Liver (tissue), 9 donors: ENCODE measurements around the gene MED15. TPM values are rescaled to one million over a fixed set of nuclear protein-coding genes. Genes with fewer than 3 reads are reported as not detected.

Source experiments
- DNase-seq: peaks from one replicate; pipeline ENCODE4 v3.0.0-alpha.2; 2017; ENCODE audit warnings: low spot score
- H3K27ac ChIP-seq, 2 donors: one replicate each; pipeline ENCODE4 v1.7.0; 2013; ENCODE audit warnings: inconsistent platforms in 2 of 2, low read length in 2 of 2, control low read depth in 1 of 2, low read depth in 1 of 2, mild to moderate bottlenecking in 1 of 2
- H3K27me3 ChIP-seq, 4 donors: one replicate each; pipeline versions ENCODE4 v1.6.1 to v1.7.0; 2013; ENCODE audit warnings: low read length in 3 of 4, inconsistent platforms in 1 of 4, mild to moderate bottlenecking in 1 of 4, moderate library complexity in 1 of 4; ENCODE audit not compliant: control insufficient read depth in 4 of 4, insufficient read depth in 4 of 4
- H3K36me3 ChIP-seq, 4 donors: one replicate each; pipeline versions ENCODE4 v1.6.1 to v1.7.0; 2013; ENCODE audit warnings: low read length in 3 of 4, mild to moderate bottlenecking in 3 of 4, low read depth in 1 of 4, moderate library complexity in 1 of 4; ENCODE audit not compliant: control insufficient read depth in 4 of 4, insufficient read depth in 3 of 4
- H3K4me1 ChIP-seq, 4 donors: one replicate each; pipeline versions ENCODE4 v1.6.1 to v1.7.0; 2013; ENCODE audit warnings: low read length in 3 of 4, mild to moderate bottlenecking in 3 of 4, moderate library complexity in 1 of 4; ENCODE audit not compliant: control insufficient read depth in 4 of 4, insufficient read depth in 4 of 4
- H3K4me3 ChIP-seq, 3 donors: one replicate each; pipeline versions ENCODE4 v1.6.1 to v1.7.0; 2013; ENCODE audit warnings: low read length in 3 of 3, control low read depth in 1 of 3, low read depth in 1 of 3, mild to moderate bottlenecking in 1 of 3
- H3K9ac ChIP-seq, 2 donors: one replicate each; pipeline ENCODE4 v1.7.0; 2013; ENCODE audit warnings: low read length in 2 of 2, mild to moderate bottlenecking in 2 of 2, moderate library complexity in 2 of 2, control low read depth in 1 of 2, low read depth in 1 of 2
- H3K9me3 ChIP-seq, 4 donors: one replicate each; pipeline versions ENCODE4 v1.6.1 to v1.7.0; 2013; ENCODE audit warnings: low read length in 3 of 4; ENCODE audit not compliant: control insufficient read depth in 4 of 4
- EGR1 ChIP-seq, 2 donors: IDR thresholded peaks; 2 replicates each; pipeline ENCODE4 v1.6.1; 2016 to 2018; ENCODE audit warnings: antibody characterized with exemption in 2 of 2, low read depth in 2 of 2
- FOXA1 ChIP-seq: IDR thresholded peaks from 2 replicates; pipeline ENCODE4 v1.6.1; 2016; ENCODE audit warnings: antibody characterized with exemption
- FOXA2 ChIP-seq: IDR thresholded peaks from 2 replicates; pipeline ENCODE4 v1.6.1; 2016; ENCODE audit warnings: antibody characterized with exemption
- GABPA ChIP-seq, 2 donors: IDR thresholded peaks in 1 of 2; conservative IDR thresholded peaks in 1 of 2; 2 replicates each; pipeline ENCODE4 v1.6.1; 2016; ENCODE audit warnings: antibody characterized with exemption in 2 of 2, mild to moderate bottlenecking in 1 of 2, moderate library complexity in 1 of 2
- HNF4A ChIP-seq, 2 donors: conservative IDR thresholded peaks; 2 replicates each; pipeline ENCODE4 v1.6.1; 2016; ENCODE audit warnings: antibody characterized with exemption in 2 of 2, mild to moderate bottlenecking in 2 of 2
- HNF4G ChIP-seq: IDR thresholded peaks from 2 replicates; pipeline ENCODE4 v1.6.1; 2016; ENCODE audit warnings: antibody characterized with exemption
- JUND ChIP-seq, 2 donors: IDR thresholded peaks; 2 replicates each; pipeline ENCODE4 v1.6.1; 2016; ENCODE audit warnings: antibody characterized with exemption in 2 of 2
- NR2F2 ChIP-seq: IDR thresholded peaks from 2 replicates; pipeline ENCODE4 v1.6.1; 2016; ENCODE audit warnings: antibody characterized with exemption
- SP1 ChIP-seq: IDR thresholded peaks from 2 replicates; pipeline ENCODE4 v1.6.1; 2018; ENCODE audit warnings: antibody characterized with exemption, mild to moderate bottlenecking
- TAF1 ChIP-seq: conservative IDR thresholded peaks from 2 replicates; pipeline ENCODE4 v1.6.1; 2016; ENCODE audit warnings: antibody characterized with exemption, mild to moderate bottlenecking
- YY1 ChIP-seq: IDR thresholded peaks from 2 replicates; pipeline ENCODE4 v1.6.1; 2016; ENCODE audit warnings: antibody characterized with exemption, mild to moderate bottlenecking
- WGBS: extraction: QIAGEN DNeasy Blood & Tissue Kit; methylation state at CpG from one replicate; pipeline ENCODE4 v1.1.7; 2013; 5-methylcytosine and 5-hydroxymethylcytosine counted together
- polyA plus RNA-seq, 2 donors: library from polyadenylated mRNA; stranded (reverse) in 1 of 2; unstranded in 1 of 2; fragments of 200-250 nt in 1 of 2; fragments of >200 nt in 1 of 2; fragmentation: Nextera tagmentation in 1 of 2; extraction: Ambion mirVana in 1 of 2; gene quantifications; one replicate each; pipeline versions ENCODE4 v1.2.1 to v1.2.3, GENCODE V29; 2013 to 2015
- total RNA-seq, 2 donors: library from RNA; depleted of rRNA; stranded (reverse); fragments of >200 nt; gene quantifications; one replicate each; pipeline ENCODE4 v1.2.3, GENCODE V29; 2014
- TF ChIP-seq, protein P1 (sequence below): IDR thresholded peaks from 2 replicates; pipeline ENCODE4 v1.6.1; 2016; ENCODE audit warnings: antibody characterized with exemption
- TF ChIP-seq, protein P2 (sequence below): IDR thresholded peaks from 2 replicates; pipeline ENCODE4 v1.6.1; 2016; ENCODE audit warnings: antibody characterized with exemption
- TF ChIP-seq, protein P3 (sequence below): IDR thresholded peaks from 2 replicates; pipeline ENCODE4 v1.6.1; 2016; ENCODE audit warnings: antibody characterized with exemption
- TF ChIP-seq, protein P4 (sequence below): fragments of 150-350 bp; IDR thresholded peaks from 2 replicates; pipeline ENCODE4 v1.5.1; 2017; ENCODE audit warnings: improper control_type of control experiment, low read depth, low read length; ENCODE audit not compliant: missing input control
- TF ChIP-seq, protein P5 (sequence below): IDR thresholded peaks from 2 replicates; pipeline ENCODE4 v1.6.1; 2016; ENCODE audit warnings: antibody characterized with exemption, mild to moderate bottlenecking
- donor health status: healthy.
- donor health status: healthy.
- donor health status: healthy.
- donor health status: healthy.
- donor health status: healthy.

MED15 gene
- total and polyA plus RNA-seq, 4 donors = 9.7 to 28.0 (median 16.2) TPM

DNA sequence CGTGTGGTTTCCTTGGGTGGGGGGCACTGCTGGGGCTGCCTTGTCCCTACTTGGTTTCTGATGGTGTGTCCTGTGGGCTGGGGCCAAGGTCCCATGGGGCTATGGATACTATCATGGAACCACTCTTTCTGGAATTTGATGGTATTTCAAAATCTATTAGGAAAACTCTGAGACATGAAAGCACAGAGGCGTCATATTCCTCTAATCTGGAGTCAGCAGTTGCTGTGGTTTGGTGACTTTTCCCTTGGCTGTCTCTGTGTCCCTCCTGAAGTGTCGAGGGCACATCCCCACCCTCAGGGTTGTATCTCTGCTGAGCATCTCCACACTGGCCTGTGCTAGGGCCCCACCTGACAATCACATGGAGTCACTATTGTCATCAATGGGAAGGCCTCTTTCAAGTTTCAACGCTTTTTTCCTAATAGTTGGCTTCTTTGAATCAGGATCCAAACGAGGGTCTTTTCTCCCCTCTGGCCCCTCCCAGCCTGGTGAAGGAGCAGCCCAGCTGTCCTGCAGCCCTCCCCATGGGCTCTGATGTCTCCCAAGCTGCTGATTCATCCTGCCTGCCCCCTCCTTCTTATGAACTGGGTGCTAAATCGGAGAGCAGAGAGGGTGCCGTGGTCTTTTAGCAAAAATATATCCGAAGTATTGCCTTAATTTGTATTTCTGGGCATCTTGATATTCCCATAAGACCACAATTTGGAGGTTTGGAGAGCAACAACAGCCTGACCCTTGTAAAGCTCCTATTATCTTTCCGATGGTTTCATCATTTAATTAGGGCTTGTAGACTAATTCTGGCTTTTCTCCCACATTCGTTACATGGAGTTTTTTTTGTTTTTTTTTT, 38.5 kb downstream of the MED15 start (continued):
- TF ChIP-seq, protein P1, sequence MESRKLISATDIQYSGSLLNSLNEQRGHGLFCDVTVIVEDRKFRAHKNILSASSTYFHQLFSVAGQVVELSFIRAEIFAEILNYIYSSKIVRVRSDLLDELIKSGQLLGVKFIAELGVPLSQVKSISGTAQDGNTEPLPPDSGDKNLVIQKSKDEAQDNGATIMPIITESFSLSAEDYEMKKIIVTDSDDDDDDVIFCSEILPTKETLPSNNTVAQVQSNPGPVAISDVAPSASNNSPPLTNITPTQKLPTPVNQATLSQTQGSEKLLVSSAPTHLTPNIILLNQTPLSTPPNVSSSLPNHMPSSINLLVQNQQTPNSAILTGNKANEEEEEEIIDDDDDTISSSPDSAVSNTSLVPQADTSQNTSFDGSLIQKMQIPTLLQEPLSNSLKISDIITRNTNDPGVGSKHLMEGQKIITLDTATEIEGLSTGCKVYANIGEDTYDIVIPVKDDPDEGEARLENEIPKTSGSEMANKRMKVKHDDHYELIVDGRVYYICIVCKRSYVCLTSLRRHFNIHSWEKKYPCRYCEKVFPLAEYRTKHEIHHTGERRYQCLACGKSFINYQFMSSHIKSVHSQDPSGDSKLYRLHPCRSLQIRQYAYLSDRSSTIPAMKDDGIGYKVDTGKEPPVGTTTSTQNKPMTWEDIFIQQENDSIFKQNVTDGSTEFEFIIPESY = no peak
- TF ChIP-seq FOXA2 (no peak), HNF4A (conservative IDR thresholded peaks at IDR 0.05) (no peak)
- TF ChIP-seq, protein P2, sequence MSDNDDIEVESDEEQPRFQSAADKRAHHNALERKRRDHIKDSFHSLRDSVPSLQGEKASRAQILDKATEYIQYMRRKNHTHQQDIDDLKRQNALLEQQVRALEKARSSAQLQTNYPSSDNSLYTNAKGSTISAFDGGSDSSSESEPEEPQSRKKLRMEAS = no peak

DNA sequence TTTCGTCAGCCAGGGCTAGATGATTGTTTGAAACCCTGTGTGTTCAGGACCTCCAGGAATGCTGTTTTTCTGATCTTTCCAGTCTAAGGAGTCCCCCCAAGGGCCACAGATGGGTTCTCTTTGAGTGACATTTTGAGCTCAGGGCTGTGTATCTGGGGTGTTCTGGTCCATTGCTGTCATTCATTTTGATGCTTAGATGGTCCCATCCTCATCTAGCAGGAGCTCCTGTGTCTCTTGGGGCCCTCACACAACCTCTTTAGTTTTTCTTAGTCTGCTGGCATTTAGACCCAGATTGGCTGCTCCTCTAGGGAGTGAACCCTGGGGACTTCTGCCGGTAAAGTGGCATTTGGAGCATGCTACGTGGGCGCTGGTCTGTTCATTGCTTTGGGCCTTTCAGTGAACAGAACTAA, 39.1 kb downstream of the MED15 start:
- Histone ChIP-seq H3K36me3 (peaks cover 0 to 4% (median under 1%) of the 10 kb centered on the region in 4 donors), H3K9ac (no peak overlapping the region), H3K27me3 (no peaks in the 10 kb centered on the region), H3K4me1 (peaks cover 0 to 6% (median 2%) of the 10 kb centered on the region in 4 donors), H3K9me3 (no peaks in the 10 kb centered on the region), H3K27ac (no peak overlapping the region), H3K4me3 (no peak overlapping the region)
- DNase-seq = no peak
- no peak for TF ChIP-seq YY1
- TF ChIP-seq EGR1 (IDR thresholded peaks at IDR 0.05; ENCODE audit: low read depth in 2 of 2) = no peak
- no peak for TF ChIP-seq NR2F2
- TF ChIP-seq, protein P3, sequence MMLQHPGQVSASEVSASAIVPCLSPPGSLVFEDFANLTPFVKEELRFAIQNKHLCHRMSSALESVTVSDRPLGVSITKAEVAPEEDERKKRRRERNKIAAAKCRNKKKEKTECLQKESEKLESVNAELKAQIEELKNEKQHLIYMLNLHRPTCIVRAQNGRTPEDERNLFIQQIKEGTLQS = no peak
- TF ChIP-seq HNF4G = no peak
- TF ChIP-seq HNF4A (conservative IDR thresholded peaks at IDR 0.05) = no peak
- TF ChIP-seq, protein P2 = no peak
- no peak for TF ChIP-seq FOXA1
- no peak for TF ChIP-seq TAF1
- TF ChIP-seq JUND (IDR thresholded peaks at IDR 0.05) = no peak
- TF ChIP-seq, protein P4, sequence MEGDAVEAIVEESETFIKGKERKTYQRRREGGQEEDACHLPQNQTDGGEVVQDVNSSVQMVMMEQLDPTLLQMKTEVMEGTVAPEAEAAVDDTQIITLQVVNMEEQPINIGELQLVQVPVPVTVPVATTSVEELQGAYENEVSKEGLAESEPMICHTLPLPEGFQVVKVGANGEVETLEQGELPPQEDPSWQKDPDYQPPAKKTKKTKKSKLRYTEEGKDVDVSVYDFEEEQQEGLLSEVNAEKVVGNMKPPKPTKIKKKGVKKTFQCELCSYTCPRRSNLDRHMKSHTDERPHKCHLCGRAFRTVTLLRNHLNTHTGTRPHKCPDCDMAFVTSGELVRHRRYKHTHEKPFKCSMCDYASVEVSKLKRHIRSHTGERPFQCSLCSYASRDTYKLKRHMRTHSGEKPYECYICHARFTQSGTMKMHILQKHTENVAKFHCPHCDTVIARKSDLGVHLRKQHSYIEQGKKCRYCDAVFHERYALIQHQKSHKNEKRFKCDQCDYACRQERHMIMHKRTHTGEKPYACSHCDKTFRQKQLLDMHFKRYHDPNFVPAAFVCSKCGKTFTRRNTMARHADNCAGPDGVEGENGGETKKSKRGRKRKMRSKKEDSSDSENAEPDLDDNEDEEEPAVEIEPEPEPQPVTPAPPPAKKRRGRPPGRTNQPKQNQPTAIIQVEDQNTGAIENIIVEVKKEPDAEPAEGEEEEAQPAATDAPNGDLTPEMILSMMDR = no peak
- TF ChIP-seq, protein P5, sequence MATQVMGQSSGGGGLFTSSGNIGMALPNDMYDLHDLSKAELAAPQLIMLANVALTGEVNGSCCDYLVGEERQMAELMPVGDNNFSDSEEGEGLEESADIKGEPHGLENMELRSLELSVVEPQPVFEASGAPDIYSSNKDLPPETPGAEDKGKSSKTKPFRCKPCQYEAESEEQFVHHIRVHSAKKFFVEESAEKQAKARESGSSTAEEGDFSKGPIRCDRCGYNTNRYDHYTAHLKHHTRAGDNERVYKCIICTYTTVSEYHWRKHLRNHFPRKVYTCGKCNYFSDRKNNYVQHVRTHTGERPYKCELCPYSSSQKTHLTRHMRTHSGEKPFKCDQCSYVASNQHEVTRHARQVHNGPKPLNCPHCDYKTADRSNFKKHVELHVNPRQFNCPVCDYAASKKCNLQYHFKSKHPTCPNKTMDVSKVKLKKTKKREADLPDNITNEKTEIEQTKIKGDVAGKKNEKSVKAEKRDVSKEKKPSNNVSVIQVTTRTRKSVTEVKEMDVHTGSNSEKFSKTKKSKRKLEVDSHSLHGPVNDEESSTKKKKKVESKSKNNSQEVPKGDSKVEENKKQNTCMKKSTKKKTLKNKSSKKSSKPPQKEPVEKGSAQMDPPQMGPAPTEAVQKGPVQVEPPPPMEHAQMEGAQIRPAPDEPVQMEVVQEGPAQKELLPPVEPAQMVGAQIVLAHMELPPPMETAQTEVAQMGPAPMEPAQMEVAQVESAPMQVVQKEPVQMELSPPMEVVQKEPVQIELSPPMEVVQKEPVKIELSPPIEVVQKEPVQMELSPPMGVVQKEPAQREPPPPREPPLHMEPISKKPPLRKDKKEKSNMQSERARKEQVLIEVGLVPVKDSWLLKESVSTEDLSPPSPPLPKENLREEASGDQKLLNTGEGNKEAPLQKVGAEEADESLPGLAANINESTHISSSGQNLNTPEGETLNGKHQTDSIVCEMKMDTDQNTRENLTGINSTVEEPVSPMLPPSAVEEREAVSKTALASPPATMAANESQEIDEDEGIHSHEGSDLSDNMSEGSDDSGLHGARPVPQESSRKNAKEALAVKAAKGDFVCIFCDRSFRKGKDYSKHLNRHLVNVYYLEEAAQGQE = no peak
- TF ChIP-seq SP1 = no peak
- no peak for TF ChIP-seq FOXA2
- TF ChIP-seq GABPA (IDR thresholded peaks at IDR 0.05 in 1 of 2, conservative IDR thresholded peaks at IDR 0.05 in 1 of 2) = no peak
- 93% methylated on average over 4 of the region's 4 CpGs for WGBS
